ENCODE results near the gene PCDHB15. TPM values are rescaled to one million over a fixed set of nuclear protein-coding genes. Genes with fewer than 3 reads are reported as not detected.
"Not testable (repeated sequence)": the region's sequence is repeated elsewhere in the genome, so short reads cannot be mapped to it uniquely, and the experiment has no call there.

PCDHB15 gene
- polyA plus RNA-seq, 1 donor from 2014 or later, result 11.2 TPM

DNA sequence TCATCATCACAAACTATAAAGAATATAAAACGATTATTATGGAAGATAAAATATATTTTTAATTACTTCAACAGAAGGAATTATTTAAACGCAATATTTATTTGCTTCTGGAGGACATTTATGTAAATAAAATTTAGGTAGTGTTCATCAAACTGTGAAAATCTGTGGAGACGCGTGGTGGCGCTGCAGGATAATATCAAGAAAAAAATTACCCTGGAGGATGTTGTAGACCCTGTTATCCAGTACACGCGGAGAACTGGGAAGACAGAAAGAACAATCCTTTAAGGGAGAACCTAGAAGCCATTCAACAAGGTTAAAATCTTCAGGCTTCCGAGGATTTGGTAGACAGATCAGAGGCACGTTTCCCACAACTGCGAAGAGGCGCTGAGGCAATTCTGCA is 36.7 kb upstream of the PCDHB15 start, which contains the start of gene PCDHB12:
TSS of gene PCDHB12 (plus strand) at position 242 of the 400 bp plus-strand sequence. CDS start 189 bp downstream, outside the sequence.
- H3K4me3 ChIP-seq (ENCODE audit: low read length), result no peak within 1 kb of the TSS
- no peak within 1 kb of the TSS for H3K4me2 ChIP-seq (ENCODE audit: low read length)
- no peak within 1 kb of the TSS for H2AFZ ChIP-seq (ENCODE audit: low read depth, low read length)

DNA sequence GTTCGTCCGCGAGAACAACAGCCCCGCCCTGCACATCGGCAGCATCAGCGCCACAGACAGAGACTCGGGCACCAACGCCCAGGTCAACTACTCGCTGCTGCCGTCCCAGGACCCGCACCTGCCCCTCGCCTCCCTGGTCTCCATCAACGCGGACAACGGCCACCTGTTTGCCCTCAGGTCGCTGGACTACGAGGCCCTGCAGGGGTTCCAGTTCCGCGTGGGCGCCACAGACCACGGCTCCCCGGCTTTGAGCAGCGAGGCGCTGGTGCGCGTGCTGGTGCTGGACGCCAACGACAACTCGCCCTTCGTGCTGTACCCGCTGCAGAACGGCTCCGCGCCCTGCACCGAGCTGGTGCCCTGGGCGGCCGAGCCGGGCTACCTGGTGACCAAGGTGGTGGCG is 34.9 kb upstream of the PCDHB15 start:
- H3K4me2 ChIP-seq (ENCODE audit: low read length); H3K4me3 ChIP-seq (ENCODE audit: low read length): not testable (repeated sequence)
- H3K9me3 ChIP-seq (ENCODE audit: low read length), result peaks cover 12% of the 10 kb centered on the region

More for the DNA sequence above, 36.7 kb upstream of the PCDHB15 start, which contains the start of gene PCDHB12:
- no peak within 1 kb of the TSS for H3K9ac ChIP-seq (ENCODE audit: low read length)
- H3K9me3 ChIP-seq (ENCODE audit: low read length), result peaks cover 12% of the 10 kb centered on the region
- H3K9me2 ChIP-seq (ENCODE audit: insufficient read depth, low read length), result no peaks in the 10 kb centered on the region
- no peaks in the 10 kb centered on the region for H3K79me2 ChIP-seq (replicated peaks; ENCODE audit: insufficient read depth, low read length)
- no peak for TF ChIP-seq RAD21 (conservative IDR thresholded peaks at IDR 0.05)
- TF ChIP-seq MXI1 (conservative IDR thresholded peaks at IDR 0.05; ENCODE audit: poor library complexity, severe bottlenecking), result no peak
- TF ChIP-seq, protein P1, sequence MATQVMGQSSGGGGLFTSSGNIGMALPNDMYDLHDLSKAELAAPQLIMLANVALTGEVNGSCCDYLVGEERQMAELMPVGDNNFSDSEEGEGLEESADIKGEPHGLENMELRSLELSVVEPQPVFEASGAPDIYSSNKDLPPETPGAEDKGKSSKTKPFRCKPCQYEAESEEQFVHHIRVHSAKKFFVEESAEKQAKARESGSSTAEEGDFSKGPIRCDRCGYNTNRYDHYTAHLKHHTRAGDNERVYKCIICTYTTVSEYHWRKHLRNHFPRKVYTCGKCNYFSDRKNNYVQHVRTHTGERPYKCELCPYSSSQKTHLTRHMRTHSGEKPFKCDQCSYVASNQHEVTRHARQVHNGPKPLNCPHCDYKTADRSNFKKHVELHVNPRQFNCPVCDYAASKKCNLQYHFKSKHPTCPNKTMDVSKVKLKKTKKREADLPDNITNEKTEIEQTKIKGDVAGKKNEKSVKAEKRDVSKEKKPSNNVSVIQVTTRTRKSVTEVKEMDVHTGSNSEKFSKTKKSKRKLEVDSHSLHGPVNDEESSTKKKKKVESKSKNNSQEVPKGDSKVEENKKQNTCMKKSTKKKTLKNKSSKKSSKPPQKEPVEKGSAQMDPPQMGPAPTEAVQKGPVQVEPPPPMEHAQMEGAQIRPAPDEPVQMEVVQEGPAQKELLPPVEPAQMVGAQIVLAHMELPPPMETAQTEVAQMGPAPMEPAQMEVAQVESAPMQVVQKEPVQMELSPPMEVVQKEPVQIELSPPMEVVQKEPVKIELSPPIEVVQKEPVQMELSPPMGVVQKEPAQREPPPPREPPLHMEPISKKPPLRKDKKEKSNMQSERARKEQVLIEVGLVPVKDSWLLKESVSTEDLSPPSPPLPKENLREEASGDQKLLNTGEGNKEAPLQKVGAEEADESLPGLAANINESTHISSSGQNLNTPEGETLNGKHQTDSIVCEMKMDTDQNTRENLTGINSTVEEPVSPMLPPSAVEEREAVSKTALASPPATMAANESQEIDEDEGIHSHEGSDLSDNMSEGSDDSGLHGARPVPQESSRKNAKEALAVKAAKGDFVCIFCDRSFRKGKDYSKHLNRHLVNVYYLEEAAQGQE (IDR thresholded peaks at IDR 0.05; ENCODE audit: borderline replicate concordance), result no peak
- TF ChIP-seq, protein P2, sequence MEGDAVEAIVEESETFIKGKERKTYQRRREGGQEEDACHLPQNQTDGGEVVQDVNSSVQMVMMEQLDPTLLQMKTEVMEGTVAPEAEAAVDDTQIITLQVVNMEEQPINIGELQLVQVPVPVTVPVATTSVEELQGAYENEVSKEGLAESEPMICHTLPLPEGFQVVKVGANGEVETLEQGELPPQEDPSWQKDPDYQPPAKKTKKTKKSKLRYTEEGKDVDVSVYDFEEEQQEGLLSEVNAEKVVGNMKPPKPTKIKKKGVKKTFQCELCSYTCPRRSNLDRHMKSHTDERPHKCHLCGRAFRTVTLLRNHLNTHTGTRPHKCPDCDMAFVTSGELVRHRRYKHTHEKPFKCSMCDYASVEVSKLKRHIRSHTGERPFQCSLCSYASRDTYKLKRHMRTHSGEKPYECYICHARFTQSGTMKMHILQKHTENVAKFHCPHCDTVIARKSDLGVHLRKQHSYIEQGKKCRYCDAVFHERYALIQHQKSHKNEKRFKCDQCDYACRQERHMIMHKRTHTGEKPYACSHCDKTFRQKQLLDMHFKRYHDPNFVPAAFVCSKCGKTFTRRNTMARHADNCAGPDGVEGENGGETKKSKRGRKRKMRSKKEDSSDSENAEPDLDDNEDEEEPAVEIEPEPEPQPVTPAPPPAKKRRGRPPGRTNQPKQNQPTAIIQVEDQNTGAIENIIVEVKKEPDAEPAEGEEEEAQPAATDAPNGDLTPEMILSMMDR (IDR thresholded peaks at IDR 0.05; ENCODE audit: poor library complexity, severe bottlenecking), result no peak
- TF ChIP-seq POLR2AphosphoS5 (IDR thresholded peaks at IDR 0.05), result no peak
- no peak for TF ChIP-seq EZH2 (IDR thresholded peaks at IDR 0.05; ENCODE audit: borderline replicate concordance, insufficient read depth, low read length, poor library complexity, severe bottlenecking)
- TF ChIP-seq TAF1 (IDR thresholded peaks at IDR 0.05; ENCODE audit: low read depth), result no peak
- no peak for TF ChIP-seq SMC3 (conservative IDR thresholded peaks at IDR 0.05; ENCODE audit: poor library complexity)
- no peak for TF ChIP-seq EP300 (conservative IDR thresholded peaks at IDR 0.05; ENCODE audit: poor library complexity, severe bottlenecking)
- H3K27ac ChIP-seq (ENCODE audit: low read length), result no peak within 1 kb of the TSS
- no peaks in the 10 kb centered on the region for H4K20me1 ChIP-seq (ENCODE audit: insufficient read depth)
- H3K36me3 ChIP-seq (ENCODE audit: insufficient read depth, low read length), result peaks cover 4% of the 10 kb centered on the region
- H3F3A ChIP-seq (ENCODE audit: insufficient read depth, low read length, poor library complexity, severe bottlenecking), result no peaks in the 10 kb centered on the region
- no peaks in the 10 kb centered on the region for H3K27me3 ChIP-seq (ENCODE audit: insufficient read depth, low read depth, low read length)

DNA sequence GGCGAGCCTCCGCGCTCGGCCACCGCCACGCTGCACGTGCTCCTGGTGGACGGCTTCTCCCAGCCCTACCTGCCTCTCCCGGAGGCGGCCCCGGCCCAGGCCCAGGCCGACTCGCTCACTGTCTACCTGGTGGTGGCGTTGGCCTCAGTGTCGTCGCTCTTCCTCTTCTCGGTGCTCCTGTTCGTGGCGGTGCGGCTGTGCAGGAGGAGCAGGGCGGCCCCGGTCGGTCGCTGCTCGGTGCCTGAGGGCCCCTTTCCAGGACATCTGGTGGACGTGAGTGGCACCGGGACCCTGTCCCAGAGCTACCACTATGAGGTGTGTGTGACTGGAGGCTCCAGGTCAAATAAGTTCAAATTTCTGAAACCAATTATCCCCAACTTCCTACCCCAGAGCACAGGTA is 34.3 kb upstream of the PCDHB15 start:
- not testable (repeated sequence) for H4K20me1 ChIP-seq (ENCODE audit: insufficient read depth); H3K4me2 ChIP-seq (ENCODE audit: low read length); H3K79me2 ChIP-seq (replicated peaks; ENCODE audit: insufficient read depth, low read length); H3K27me3 ChIP-seq (ENCODE audit: insufficient read depth, low read depth, low read length); H3K27ac ChIP-seq (ENCODE audit: low read length); H3F3A ChIP-seq (ENCODE audit: insufficient read depth, low read length, poor library complexity, severe bottlenecking); H3K36me3 ChIP-seq (ENCODE audit: insufficient read depth, low read length); H2AFZ ChIP-seq (ENCODE audit: low read depth, low read length); H3K4me3 ChIP-seq (ENCODE audit: low read length); H3K9ac ChIP-seq (ENCODE audit: low read length); H3K9me2 ChIP-seq (ENCODE audit: insufficient read depth, low read length); H3K9me3 ChIP-seq (ENCODE audit: low read length)

More for the DNA sequence above, 34.9 kb upstream of the PCDHB15 start:
- not testable (repeated sequence) for H3F3A ChIP-seq (ENCODE audit: insufficient read depth, low read length, poor library complexity, severe bottlenecking); H3K27me3 ChIP-seq (ENCODE audit: insufficient read depth, low read depth, low read length); H2AFZ ChIP-seq (ENCODE audit: low read depth, low read length); H3K27ac ChIP-seq (ENCODE audit: low read length); H4K20me1 ChIP-seq (ENCODE audit: insufficient read depth); H3K79me2 ChIP-seq (replicated peaks; ENCODE audit: insufficient read depth, low read length); H3K9me2 ChIP-seq (ENCODE audit: insufficient read depth, low read length); H3K36me3 ChIP-seq (ENCODE audit: insufficient read depth, low read length); H3K9ac ChIP-seq (ENCODE audit: low read length)

DNA sequence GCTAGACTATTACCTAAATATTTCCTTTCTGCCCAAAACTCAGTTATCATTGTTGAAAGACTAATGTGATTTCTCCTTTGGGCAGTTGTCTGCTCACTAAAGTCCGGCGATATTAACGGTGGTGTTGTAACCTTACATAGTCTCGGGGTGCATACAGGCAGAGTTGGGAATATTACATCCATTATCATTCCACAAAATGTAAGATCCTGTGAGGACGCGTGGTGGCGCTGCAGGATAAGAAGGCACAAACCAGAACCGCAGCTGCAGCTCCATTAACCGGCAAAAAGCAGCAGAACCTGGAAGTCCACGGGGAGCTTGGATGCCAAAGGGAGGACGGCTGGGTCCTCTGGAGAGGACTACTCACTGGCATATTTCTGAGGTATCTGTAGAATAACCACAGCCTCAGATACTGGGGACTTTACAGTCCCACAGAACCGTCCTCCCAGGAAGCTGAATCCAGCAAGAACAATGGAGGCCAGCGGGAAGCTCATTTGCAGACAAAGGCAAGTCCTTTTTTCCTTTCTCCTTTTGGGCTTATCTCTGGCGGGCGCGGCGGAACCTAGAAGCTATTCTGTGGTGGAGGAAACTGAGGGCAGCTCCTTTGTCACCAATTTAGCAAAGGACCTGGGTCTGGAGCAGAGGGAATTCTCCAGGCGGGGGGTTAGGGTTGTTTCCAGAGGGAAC is 31.4 kb upstream of the PCDHB15 start, which contains the start of gene PCDHB13:
TSS of gene PCDHB13 (plus strand) at position 264 of the 684 bp plus-strand sequence. CDS start at position 469, 205 bp downstream.
- not testable (repeated sequence) for H2AFZ ChIP-seq (ENCODE audit: low read depth, low read length); H3K4me2 ChIP-seq (ENCODE audit: low read length); H3K27ac ChIP-seq (ENCODE audit: low read length); H3K79me2 ChIP-seq (replicated peaks; ENCODE audit: insufficient read depth, low read length); H3K36me3 ChIP-seq (ENCODE audit: insufficient read depth, low read length); H3K4me3 ChIP-seq (ENCODE audit: low read length); H4K20me1 ChIP-seq (ENCODE audit: insufficient read depth); H3K27me3 ChIP-seq (ENCODE audit: insufficient read depth, low read depth, low read length); H3K9ac ChIP-seq (ENCODE audit: low read length); H3K9me2 ChIP-seq (ENCODE audit: insufficient read depth, low read length); H3F3A ChIP-seq (ENCODE audit: insufficient read depth, low read length, poor library complexity, severe bottlenecking)
- peaks cover 13% of the 10 kb centered on the region for H3K9me3 ChIP-seq (ENCODE audit: low read length)

DNA sequence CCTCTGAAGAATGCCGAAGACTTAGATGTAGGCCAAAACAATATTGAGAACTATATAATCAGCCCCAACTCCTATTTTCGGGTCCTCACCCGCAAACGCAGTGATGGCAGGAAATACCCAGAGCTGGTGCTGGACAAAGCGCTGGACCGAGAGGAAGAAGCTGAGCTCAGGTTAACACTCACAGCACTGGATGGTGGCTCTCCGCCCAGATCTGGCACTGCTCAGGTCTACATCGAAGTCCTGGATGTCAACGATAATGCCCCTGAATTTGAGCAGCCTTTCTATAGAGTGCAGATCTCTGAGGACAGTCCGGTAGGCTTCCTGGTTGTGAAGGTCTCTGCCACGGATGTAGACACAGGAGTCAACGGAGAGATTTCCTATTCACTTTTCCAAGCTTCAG is 30.6 kb upstream of the PCDHB15 start:
- H3K9me3 ChIP-seq (ENCODE audit: low read length), result peaks cover 13% of the 10 kb centered on the region
- not testable (repeated sequence) for H3K4me3 ChIP-seq (ENCODE audit: low read length); H3F3A ChIP-seq (ENCODE audit: insufficient read depth, low read length, poor library complexity, severe bottlenecking); H3K27me3 ChIP-seq (ENCODE audit: insufficient read depth, low read depth, low read length); H2AFZ ChIP-seq (ENCODE audit: low read depth, low read length); H3K36me3 ChIP-seq (ENCODE audit: insufficient read depth, low read length); H4K20me1 ChIP-seq (ENCODE audit: insufficient read depth); H3K9ac ChIP-seq (ENCODE audit: low read length); H3K79me2 ChIP-seq (replicated peaks; ENCODE audit: insufficient read depth, low read length); H3K9me2 ChIP-seq (ENCODE audit: insufficient read depth, low read length); H3K27ac ChIP-seq (ENCODE audit: low read length); H3K4me2 ChIP-seq (ENCODE audit: low read length)
